ENCODE data around the gene SSTR1.

DNA sequence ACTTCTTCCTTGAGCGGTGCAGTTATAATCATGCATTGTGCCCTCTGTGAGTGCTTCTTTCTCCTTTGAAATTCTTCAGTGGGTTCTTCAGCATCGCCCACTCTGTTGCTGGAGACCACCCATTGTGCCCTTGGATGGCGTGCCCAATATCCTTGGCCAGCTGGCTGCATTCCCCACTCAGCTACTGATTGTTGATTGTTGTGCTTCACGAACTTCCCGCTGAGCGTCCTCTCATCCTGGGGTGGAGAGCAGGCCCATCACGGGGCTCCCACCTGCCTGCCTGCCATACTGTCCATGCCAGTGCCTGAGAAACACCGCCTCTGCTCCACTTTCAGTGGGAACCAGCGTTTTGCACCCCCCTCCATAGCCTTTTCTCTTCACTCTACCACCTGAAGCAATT lies 8.6 kb upstream of the SSTR1 start:
- TF ChIP-seq EZH2 (IDR thresholded peaks at IDR 0.05; ENCODE audit: insufficient read depth, low read length) = no peak
- TF ChIP-seq, protein P1, sequence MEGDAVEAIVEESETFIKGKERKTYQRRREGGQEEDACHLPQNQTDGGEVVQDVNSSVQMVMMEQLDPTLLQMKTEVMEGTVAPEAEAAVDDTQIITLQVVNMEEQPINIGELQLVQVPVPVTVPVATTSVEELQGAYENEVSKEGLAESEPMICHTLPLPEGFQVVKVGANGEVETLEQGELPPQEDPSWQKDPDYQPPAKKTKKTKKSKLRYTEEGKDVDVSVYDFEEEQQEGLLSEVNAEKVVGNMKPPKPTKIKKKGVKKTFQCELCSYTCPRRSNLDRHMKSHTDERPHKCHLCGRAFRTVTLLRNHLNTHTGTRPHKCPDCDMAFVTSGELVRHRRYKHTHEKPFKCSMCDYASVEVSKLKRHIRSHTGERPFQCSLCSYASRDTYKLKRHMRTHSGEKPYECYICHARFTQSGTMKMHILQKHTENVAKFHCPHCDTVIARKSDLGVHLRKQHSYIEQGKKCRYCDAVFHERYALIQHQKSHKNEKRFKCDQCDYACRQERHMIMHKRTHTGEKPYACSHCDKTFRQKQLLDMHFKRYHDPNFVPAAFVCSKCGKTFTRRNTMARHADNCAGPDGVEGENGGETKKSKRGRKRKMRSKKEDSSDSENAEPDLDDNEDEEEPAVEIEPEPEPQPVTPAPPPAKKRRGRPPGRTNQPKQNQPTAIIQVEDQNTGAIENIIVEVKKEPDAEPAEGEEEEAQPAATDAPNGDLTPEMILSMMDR (IDR thresholded peaks at IDR 0.05; ENCODE audit: insufficient read depth, low read depth, low read length) = no peak

Data from astrocyte (in vitro differentiated cells and primary cell).